Neural progenitor cell (in vitro differentiated cells): ENCODE measurements around the gene NOVA1. TPM values are rescaled to one million over a fixed set of nuclear protein-coding genes. Genes with fewer than 3 reads are reported as not detected.

Source experiments
- DNase-seq: peaks from one replicate; pipeline ENCODE4 v3.0.0-alpha.2; 2016; ENCODE audit warnings: low spot score
- H2AFZ ChIP-seq: fragments of 200-600 bp; sonication (generic); replicated peaks from 2 replicates; pipeline ENCODE4 v1.6.1; 2016; ENCODE audit warnings: antibody characterized with exemption
- H3F3A ChIP-seq: fragments of 200-600 bp; sonication (generic); 2 replicates; pipeline ENCODE4 v1.6.1; 2016; ENCODE audit warnings: antibody characterized with exemption, low read depth
- H3K27ac ChIP-seq: fragments of 200-600 bp; sonication (generic); 2 replicates; pipeline ENCODE4 v1.5.1; 2016; ENCODE audit warnings: mild to moderate bottlenecking
- H3K27me3 ChIP-seq: fragments of 200-600 bp; sonication (generic); 2 replicates; pipeline ENCODE4 v1.6.1; 2016; ENCODE audit warnings: mild to moderate bottlenecking, moderate library complexity
- H3K36me3 ChIP-seq: fragments of 200-600 bp; sonication (generic); 2 replicates; pipeline ENCODE4 v1.5.1; 2016
- H3K4me1 ChIP-seq: fragments of 200-600 bp; sonication (generic); 2 replicates; pipeline ENCODE4 v1.6.1; 2016; ENCODE audit warnings: mixed run types
- H3K4me2 ChIP-seq: fragments of 200-600 bp; sonication (generic); 2 replicates; pipeline ENCODE4 v1.6.1; 2016
- H3K4me3 ChIP-seq: fragments of 200-600 bp; sonication (generic); 2 replicates; pipeline ENCODE4 v1.5.1; 2016
- H3K79me2 ChIP-seq: fragments of 200-600 bp; sonication (generic); 2 replicates; pipeline ENCODE4 v1.6.1; 2016; ENCODE audit warnings: low read depth
- H3K9ac ChIP-seq: fragments of 200-600 bp; sonication (generic); 2 replicates; pipeline ENCODE4 v1.6.1; 2016
- H3K9me3 ChIP-seq: fragments of 200-600 bp; sonication (generic); 2 replicates; pipeline ENCODE4 v1.5.1; 2016; ENCODE audit warnings: low read depth
- H4K20me1 ChIP-seq: fragments of 200-600 bp; sonication (generic); 2 replicates; pipeline ENCODE4 v1.6.1; 2016; ENCODE audit warnings: low read depth
- H3K27ac Mint-ChIP-seq: 3 replicates; pipeline ENCODE4 v1.8.0; 2021; ENCODE audit warnings: mixed read lengths
- H3K27me3 Mint-ChIP-seq: 2 replicates; pipeline ENCODE4 v1.8.0; 2022; ENCODE audit warnings: low read depth, mild to moderate bottlenecking, inconsistent platforms, moderate library complexity, mixed read lengths; ENCODE audit not compliant: insufficient read depth
- H3K36me3 Mint-ChIP-seq: 3 replicates; pipeline ENCODE4 v1.8.0; 2021; ENCODE audit warnings: mixed read lengths
- H3K4me1 Mint-ChIP-seq: 3 replicates; pipeline ENCODE4 v1.8.0; 2021; ENCODE audit warnings: mixed read lengths
- H3K4me3 Mint-ChIP-seq: 3 replicates; pipeline ENCODE4 v1.8.0; 2021; ENCODE audit warnings: mild to moderate bottlenecking, moderate library complexity, mixed read lengths
- H3K9me3 Mint-ChIP-seq: 3 replicates; pipeline ENCODE4 v1.8.0; 2020; ENCODE audit warnings: mixed read lengths
- EZH2 ChIP-seq: fragments of 200-600 bp; sonication (generic); IDR thresholded peaks from 2 replicates; pipeline ENCODE4 v1.6.1; 2017; ENCODE audit warnings: antibody characterized with exemption, mild to moderate bottlenecking, moderate library complexity
- EZH2phosphoT487 ChIP-seq: fragments of 200-600 bp; sonication (generic); IDR thresholded peaks from 2 replicates; pipeline ENCODE4 v1.6.1; 2017; ENCODE audit warnings: antibody characterized with exemption
- total RNA-seq: library from RNA; depleted of rRNA; stranded (reverse); fragments of >200 nt; gene quantifications from 2 replicates; pipeline ENCODE4 v1.2.3, GENCODE V29; 2015; ENCODE audit warnings: low replicate concordance
- TF ChIP-seq, protein P1 (sequence below): fragments of 200-600 bp; sonication (generic); IDR thresholded peaks from 2 replicates; pipeline ENCODE4 v1.5.1; 2017; ENCODE audit warnings: antibody characterized with exemption, mild to moderate bottlenecking

The NOVA1 gene
- total RNA-seq, 1 donor from 2014 or later, result 37.9 TPM

DNA sequence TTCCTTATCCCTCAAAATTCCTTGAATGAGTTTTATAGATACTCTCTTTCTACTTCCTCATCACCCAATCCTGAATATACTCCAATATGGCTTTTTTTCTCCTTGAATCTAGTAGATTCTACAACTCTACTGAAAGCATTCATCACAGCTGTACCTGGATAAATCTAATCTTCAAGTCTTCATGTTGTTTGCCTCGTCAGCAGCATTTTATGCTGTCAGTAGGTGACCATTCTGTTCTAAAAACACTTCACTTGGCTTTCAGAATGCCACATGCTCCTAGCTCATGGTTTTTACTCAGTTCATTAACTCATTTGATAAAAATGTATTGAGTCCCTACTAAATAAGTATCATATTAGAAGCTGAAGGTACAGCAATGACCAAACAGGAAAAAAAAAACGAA lies 113.3 kb downstream of the NOVA1 start:
- H3K27me3 Mint-ChIP-seq, result no peaks in the 10 kb centered on the region
- no peaks in the 10 kb centered on the region for H3K4me1 ChIP-seq
- H3K4me3 ChIP-seq, result no peak overlapping the region
- H3K9me3 Mint-ChIP-seq, result no peaks in the 10 kb centered on the region
- peaks cover 7% of the 10 kb centered on the region for H3K4me1 Mint-ChIP-seq
- no peaks in the 10 kb centered on the region for H3K27me3 ChIP-seq
- H3K9me3 ChIP-seq, result no peaks in the 10 kb centered on the region
- H3K9ac ChIP-seq, result no peak overlapping the region
- no peaks in the 10 kb centered on the region for H3F3A ChIP-seq
- no peaks in the 10 kb centered on the region for H3K79me2 ChIP-seq
- TF ChIP-seq EZH2phosphoT487 (no peak), EZH2 (no peak)
- TF ChIP-seq, protein P1, sequence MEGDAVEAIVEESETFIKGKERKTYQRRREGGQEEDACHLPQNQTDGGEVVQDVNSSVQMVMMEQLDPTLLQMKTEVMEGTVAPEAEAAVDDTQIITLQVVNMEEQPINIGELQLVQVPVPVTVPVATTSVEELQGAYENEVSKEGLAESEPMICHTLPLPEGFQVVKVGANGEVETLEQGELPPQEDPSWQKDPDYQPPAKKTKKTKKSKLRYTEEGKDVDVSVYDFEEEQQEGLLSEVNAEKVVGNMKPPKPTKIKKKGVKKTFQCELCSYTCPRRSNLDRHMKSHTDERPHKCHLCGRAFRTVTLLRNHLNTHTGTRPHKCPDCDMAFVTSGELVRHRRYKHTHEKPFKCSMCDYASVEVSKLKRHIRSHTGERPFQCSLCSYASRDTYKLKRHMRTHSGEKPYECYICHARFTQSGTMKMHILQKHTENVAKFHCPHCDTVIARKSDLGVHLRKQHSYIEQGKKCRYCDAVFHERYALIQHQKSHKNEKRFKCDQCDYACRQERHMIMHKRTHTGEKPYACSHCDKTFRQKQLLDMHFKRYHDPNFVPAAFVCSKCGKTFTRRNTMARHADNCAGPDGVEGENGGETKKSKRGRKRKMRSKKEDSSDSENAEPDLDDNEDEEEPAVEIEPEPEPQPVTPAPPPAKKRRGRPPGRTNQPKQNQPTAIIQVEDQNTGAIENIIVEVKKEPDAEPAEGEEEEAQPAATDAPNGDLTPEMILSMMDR, result no peak
- H3K27ac Mint-ChIP-seq, result no peak overlapping the region
- DNase-seq, result no peak
- H3K4me3 Mint-ChIP-seq, result no peak overlapping the region
- H3K36me3 ChIP-seq, result no peaks in the 10 kb centered on the region
- no peak overlapping the region for H2AFZ ChIP-seq
- H4K20me1 ChIP-seq, result no peaks in the 10 kb centered on the region
- H3K4me2 ChIP-seq, result no peak overlapping the region
- no peak overlapping the region for H3K27ac ChIP-seq
- peaks cover 12% of the 10 kb centered on the region for H3K36me3 Mint-ChIP-seq

DNA sequence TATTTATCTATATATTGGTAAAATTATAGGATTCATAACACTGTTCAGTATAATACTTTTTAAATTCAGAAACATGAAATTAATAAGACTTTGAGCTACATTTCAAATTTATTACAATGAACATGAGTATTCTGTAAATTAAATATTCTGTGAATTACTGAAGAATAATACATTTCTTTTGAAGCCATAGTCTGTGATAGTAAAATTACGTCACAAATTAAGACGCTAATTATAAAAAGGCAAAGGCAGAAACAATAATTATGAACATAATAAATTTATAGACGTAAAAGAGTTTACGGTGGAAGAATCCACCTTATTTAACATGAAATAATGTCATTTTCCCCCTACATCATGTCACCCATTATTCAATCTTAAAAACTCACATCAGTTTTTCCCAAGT lies 118.9 kb downstream of the NOVA1 start:
- H3K4me1 Mint-ChIP-seq, result peaks cover 7% of the 10 kb centered on the region
- H3K27me3 Mint-ChIP-seq, result no peaks in the 10 kb centered on the region

DNA sequence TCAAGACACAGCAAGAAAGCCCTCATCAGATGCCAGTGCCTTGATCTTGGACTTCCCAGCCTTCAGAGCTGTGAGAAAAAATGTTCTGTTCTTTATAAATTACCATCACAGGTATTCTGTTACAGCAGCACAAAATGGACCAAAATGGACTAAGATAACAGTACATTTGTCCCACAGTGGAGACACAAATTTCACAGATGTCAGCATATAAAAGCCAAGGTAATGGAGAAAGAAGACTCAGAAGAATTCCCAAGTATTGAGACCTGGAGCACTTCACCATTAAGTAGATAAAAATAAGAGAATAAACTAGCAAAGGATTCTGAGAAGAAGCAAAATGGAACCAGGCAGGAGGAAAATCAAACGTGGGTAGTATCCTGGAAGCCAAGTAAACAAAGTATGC lies 131.0 kb downstream of the NOVA1 start:
- DNase-seq, result no peak
- Mint-ChIP-seq H3K27me3 (no peaks in the 10 kb centered on the region), H3K9me3 (peaks cover 6% of the 10 kb centered on the region), H3K36me3 (peaks cover 23% of the 10 kb centered on the region), H3K4me1 (no peaks in the 10 kb centered on the region), H3K27ac (no peak overlapping the region), H3K4me3 (no peak overlapping the region)
- Histone ChIP-seq H4K20me1 (no peaks in the 10 kb centered on the region), H3K27ac (no peak overlapping the region), H3K9me3 (no peaks in the 10 kb centered on the region), H3K79me2 (no peaks in the 10 kb centered on the region), H3K4me3 (no peak overlapping the region), H2AFZ (no peak overlapping the region), H3K36me3 (no peaks in the 10 kb centered on the region), H3K27me3 (no peaks in the 10 kb centered on the region), H3K4me1 (no peaks in the 10 kb centered on the region), H3K9ac (no peak overlapping the region), H3K4me2 (no peak overlapping the region), H3F3A (no peaks in the 10 kb centered on the region)
- TF ChIP-seq EZH2 (no peak), EZH2phosphoT487 (no peak)
- TF ChIP-seq, protein P1, result no peak

More for the DNA sequence above, 118.9 kb downstream of the NOVA1 start:
- H3K36me3 ChIP-seq, result peaks cover 6% of the 10 kb centered on the region
- peaks cover 7% of the 10 kb centered on the region for H3K36me3 Mint-ChIP-seq
- TF ChIP-seq EZH2, result no peak
- H3K4me1 ChIP-seq, result no peaks in the 10 kb centered on the region
- no peaks in the 10 kb centered on the region for H3K9me3 Mint-ChIP-seq
- DNase-seq, result no peak
- no peak overlapping the region for H3K4me2 ChIP-seq
- no peak overlapping the region for H2AFZ ChIP-seq
- H3K27ac Mint-ChIP-seq, result no peak overlapping the region
- no peak overlapping the region for H3K4me3 Mint-ChIP-seq
- no peaks in the 10 kb centered on the region for H4K20me1 ChIP-seq
- no peak overlapping the region for H3K9ac ChIP-seq
- H3K27ac ChIP-seq, result no peak overlapping the region
- H3K79me2 ChIP-seq, result no peaks in the 10 kb centered on the region
- H3K9me3 ChIP-seq, result no peaks in the 10 kb centered on the region
- no peaks in the 10 kb centered on the region for H3F3A ChIP-seq
- no peak overlapping the region for H3K4me3 ChIP-seq
- H3K27me3 ChIP-seq, result no peaks in the 10 kb centered on the region

DNA sequence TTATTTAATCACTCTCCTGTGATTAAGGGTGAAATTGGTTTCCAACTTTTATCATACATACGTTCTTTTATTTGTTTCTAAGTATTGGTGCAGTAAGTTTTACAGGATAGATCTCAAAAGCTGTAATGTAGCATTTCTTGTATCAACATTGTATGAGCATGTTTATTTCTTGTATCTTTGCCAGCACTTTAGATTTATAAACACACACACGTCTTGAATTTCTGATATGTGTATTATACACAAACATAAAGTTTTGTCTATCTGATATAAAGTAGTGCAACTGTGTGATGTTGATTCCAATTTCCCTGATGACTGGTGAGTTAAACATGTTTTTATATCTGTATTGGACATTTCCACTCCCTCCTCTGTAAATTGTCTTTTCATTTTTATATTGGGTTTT lies 134.7 kb downstream of the NOVA1 start:
- no peak overlapping the region for H3K4me2 ChIP-seq
- no peak overlapping the region for H3K27ac ChIP-seq
- no peaks in the 10 kb centered on the region for H3F3A ChIP-seq
- H3K4me3 ChIP-seq, result no peak overlapping the region
- DNase-seq, result no peak
- H3K4me3 Mint-ChIP-seq, result no peak overlapping the region
- TF ChIP-seq EZH2phosphoT487 (no peak), EZH2 (no peak)
- TF ChIP-seq, protein P1, result no peak
- H3K27me3 Mint-ChIP-seq, result no peaks in the 10 kb centered on the region
- H4K20me1 ChIP-seq, result no peaks in the 10 kb centered on the region
- peaks cover 23% of the 10 kb centered on the region for H3K36me3 Mint-ChIP-seq
- no peak overlapping the region for H2AFZ ChIP-seq
- no peaks in the 10 kb centered on the region for H3K4me1 ChIP-seq
- H3K27ac Mint-ChIP-seq, result no peak overlapping the region
- H3K4me1 Mint-ChIP-seq, result no peaks in the 10 kb centered on the region
- peaks cover 6% of the 10 kb centered on the region for H3K9me3 Mint-ChIP-seq
- H3K27me3 ChIP-seq, result no peaks in the 10 kb centered on the region
- no peaks in the 10 kb centered on the region for H3K9me3 ChIP-seq
- H3K9ac ChIP-seq, result no peak overlapping the region
- H3K36me3 ChIP-seq, result no peaks in the 10 kb centered on the region
- no peaks in the 10 kb centered on the region for H3K79me2 ChIP-seq
